ENCODE results near the gene PTPRD.
"Not testable (repeated sequence)": the region's sequence is repeated elsewhere in the genome, so short reads cannot be mapped to it uniquely, and the experiment has no call there.

The PTPRD gene

GRCh38 chr9:8732367-8733075 lies 1880.3 kb downstream of the PTPRD start:
- no peak for DNase-seq

GRCh38 chr9:8730618-8731017 lies 1882.2 kb downstream of the PTPRD start:
- DNase-seq: no peak

- DNase-seq: no peak
Measured at GRCh38 chr9:8728910-8729309, 1883.9 kb downstream of the PTPRD start.

- DNase-seq: no peak
Measured at GRCh38 chr9:8727191-8727590, 1885.6 kb downstream of the PTPRD start.

GRCh38 chr9:8726692-8727091 lies 1886.1 kb downstream of the PTPRD start:
- DNase-seq: no peak

- DNase-seq: no peak
Measured at GRCh38 chr9:8725635-8726034, 1887.2 kb downstream of the PTPRD start.

GRCh38 chr9:8724284-8725018 lies 1888.4 kb downstream of the PTPRD start:
- no peak for DNase-seq

GRCh38 chr9:8723195-8723594 lies 1889.6 kb downstream of the PTPRD start:
- no peak for DNase-seq

- no peak for DNase-seq
Measured at GRCh38 chr9:8719833-8720486, 1892.8 kb downstream of the PTPRD start.

GRCh38 chr9:8718121-8718725 lies 1894.6 kb downstream of the PTPRD start:
- DNase-seq: no peak

- DNase-seq: no peak
Measured at GRCh38 chr9:8717146-8717545, 1895.7 kb downstream of the PTPRD start.

- DNase-seq: no peak
Measured at GRCh38 chr9:8715788-8716187, 1897.0 kb downstream of the PTPRD start.

- DNase-seq: no peak
Measured at GRCh38 chr9:8713811-8714165, 1899.0 kb downstream of the PTPRD start.

GRCh38 chr9:8713149-8713810 lies 1899.5 kb downstream of the PTPRD start:
- no peak for DNase-seq

- no peak for DNase-seq
Measured at GRCh38 chr9:8709731-8710130, 1903.1 kb downstream of the PTPRD start.

- no peak for DNase-seq
Measured at GRCh38 chr9:8708728-8709127, 1904.1 kb downstream of the PTPRD start.

- DNase-seq: no peak
Measured at GRCh38 chr9:8706998-8707397, 1905.8 kb downstream of the PTPRD start.

- DNase-seq: no peak
Measured at GRCh38 chr9:8706531-8706930, 1906.3 kb downstream of the PTPRD start.

- DNase-seq: no peak
Measured at GRCh38 chr9:8705861-8706260, 1906.9 kb downstream of the PTPRD start.

GRCh38 chr9:8703904-8704303 lies 1908.9 kb downstream of the PTPRD start:
- no peak for DNase-seq

GRCh38 chr9:8701904-8702303 lies 1910.9 kb downstream of the PTPRD start:
- no peak for DNase-seq

GRCh38 chr9:8697565-8697964 lies 1915.2 kb downstream of the PTPRD start:
- DNase-seq: not testable (repeated sequence)

- DNase-seq: no peak
Measured at GRCh38 chr9:8696516-8696915, 1916.3 kb downstream of the PTPRD start.
